Neural cell (in vitro differentiated cells): ENCODE data around the gene OR6C2. TPM values are rescaled to one million over a fixed set of nuclear protein-coding genes. Genes with fewer than 3 reads are reported as not detected.

Source experiments
- H2AFZ ChIP-seq: fragments of 200-600, 300-800 bp; sonication (generic), shearing (Covaris generic); 2 replicates; pipeline ENCODE4 v1.6.0; 2014; ENCODE audit warnings: low read depth, mild to moderate bottlenecking, antibody characterized with exemption, low read length, moderate library complexity
- H3F3A ChIP-seq: fragments of 200-600 bp; shearing (Covaris generic); 2 replicates; pipeline ENCODE4 v1.6.1; 2016; ENCODE audit warnings: mild to moderate bottlenecking, moderate library complexity, mixed read lengths, antibody characterized with exemption, low read length; ENCODE audit not compliant: insufficient read depth, poor library complexity, severe bottlenecking
- H3K27ac ChIP-seq: fragments of 200-600, 300-800 bp; sonication (generic), shearing (Covaris generic); 2 replicates; pipeline ENCODE4 v1.5.1; 2014; ENCODE audit warnings: mild to moderate bottlenecking, low read length, moderate library complexity
- H3K27me3 ChIP-seq: fragments of 300-800, 200-600 bp; sonication (generic), shearing (Covaris generic); 2 replicates; pipeline ENCODE4 v1.6.0; 2014; ENCODE audit warnings: mild to moderate bottlenecking, low read depth, low read length, moderate library complexity; ENCODE audit not compliant: insufficient read depth
- H3K36me3 ChIP-seq: fragments of 300-800, 200-600 bp; sonication (generic), shearing (Covaris generic); 2 replicates; pipeline ENCODE4 v1.5.1; 2014; ENCODE audit warnings: mild to moderate bottlenecking, antibody characterized with exemption, low read length, moderate library complexity; ENCODE audit not compliant: insufficient read depth
- H3K4me2 ChIP-seq: fragments of 300-800, 200-600 bp; sonication (generic), shearing (Covaris generic); 2 replicates; pipeline ENCODE4 v1.6.0; 2014; ENCODE audit warnings: mild to moderate bottlenecking, low read length
- H3K4me3 ChIP-seq: fragments of 300-800, 200-600 bp; sonication (generic), shearing (Covaris generic); 2 replicates; pipeline ENCODE4 v1.5.1; 2014; ENCODE audit warnings: mild to moderate bottlenecking, low read length, moderate library complexity
- H3K79me2 ChIP-seq: fragments of 200-600 bp; shearing (Covaris generic); replicated peaks from 2 replicates; pipeline ENCODE4 v1.6.0; 2014; ENCODE audit warnings: mild to moderate bottlenecking, low read length, moderate library complexity; ENCODE audit not compliant: insufficient read depth
- H3K9ac ChIP-seq: fragments of 300-800, 200-600 bp; sonication (generic), shearing (Covaris generic); 2 replicates; pipeline ENCODE4 v1.6.1; 2016; ENCODE audit warnings: mild to moderate bottlenecking, low read length, mixed read lengths
- H3K9me2 ChIP-seq: fragments of 200-600 bp; shearing (Covaris generic); 2 replicates; pipeline ENCODE4 v1.6.1; 2016; ENCODE audit warnings: mild to moderate bottlenecking, low read length, mixed read lengths; ENCODE audit not compliant: insufficient read depth
- H3K9me3 ChIP-seq: fragments of 200-600, 300-800 bp; sonication (generic), shearing (Covaris generic); 2 replicates; pipeline ENCODE4 v1.6.1; 2016; ENCODE audit warnings: mild to moderate bottlenecking, mixed run types, low read length, moderate library complexity, mixed read lengths
- H4K20me1 ChIP-seq: fragments of 200-600 bp; shearing (Covaris generic); 2 replicates; pipeline ENCODE4 v1.6.1; 2016; ENCODE audit warnings: mild to moderate bottlenecking, mixed run types; ENCODE audit not compliant: insufficient read depth
- CTCF ChIP-seq: fragments of 450-650 bp; IDR thresholded peaks from 2 replicates; pipeline ENCODE4 v1.5.1; 2014; ENCODE audit warnings: antibody characterized with exemption, mild to moderate bottlenecking, moderate library complexity; ENCODE audit not compliant: poor library complexity, severe bottlenecking
- EP300 ChIP-seq: fragments of 450-650 bp; conservative IDR thresholded peaks from 2 replicates; pipeline ENCODE4 v1.6.1; 2014; ENCODE audit warnings: antibody characterized with exemption, mild to moderate bottlenecking, moderate library complexity; ENCODE audit not compliant: poor library complexity, severe bottlenecking
- EZH2 ChIP-seq: fragments of 200-600, 300-800 bp; shearing (Covaris generic), sonication (generic); IDR thresholded peaks from 2 replicates; pipeline ENCODE4 v1.6.1; 2014; ENCODE audit warnings: antibody characterized with exemption, low read length, borderline replicate concordance, mild to moderate bottlenecking; ENCODE audit not compliant: insufficient read depth, poor library complexity, severe bottlenecking
- MXI1 ChIP-seq: fragments of 450-650 bp; conservative IDR thresholded peaks from 2 replicates; pipeline ENCODE4 v1.6.1; 2014; ENCODE audit warnings: antibody characterized with exemption, mild to moderate bottlenecking; ENCODE audit not compliant: poor library complexity, severe bottlenecking
- POLR2AphosphoS5 ChIP-seq: IDR thresholded peaks from 2 replicates; pipeline ENCODE4 v1.6.1; 2012
- RAD21 ChIP-seq: fragments of 450-650 bp; conservative IDR thresholded peaks from 2 replicates; pipeline ENCODE4 v1.6.1; 2014; ENCODE audit warnings: antibody characterized with exemption, mild to moderate bottlenecking, moderate library complexity
- REST ChIP-seq: IDR thresholded peaks from 2 replicates; pipeline ENCODE4 v1.6.1; 2012; ENCODE audit warnings: borderline replicate concordance
- SMC3 ChIP-seq: fragments of 450-650 bp; conservative IDR thresholded peaks from 2 replicates; pipeline ENCODE4 v1.6.1; 2014; ENCODE audit warnings: antibody characterized with exemption, mild to moderate bottlenecking, moderate library complexity; ENCODE audit not compliant: poor library complexity
- TAF1 ChIP-seq: IDR thresholded peaks from 2 replicates; pipeline ENCODE4 v1.6.1; 2012; ENCODE audit warnings: low read depth
- polyA plus RNA-seq: library from polyadenylated mRNA; depleted of rRNA; stranded (reverse); fragments of >200 nt; gene quantifications from 2 replicates; pipeline ENCODE4 v1.2.3, GENCODE V29; 2014

Gene OR6C2
- polyA plus RNA-seq, 1 donor from 2014 or later, result not detected

- Histone ChIP-seq H3K36me3 (no peaks in the 10 kb centered on the region), H3K9me2 (no peaks in the 10 kb centered on the region), H3K9ac (no peak overlapping the region), H3K27ac (no peak overlapping the region), H3K79me2 (no peaks in the 10 kb centered on the region), H3K27me3 (no peaks in the 10 kb centered on the region), H3K9me3 (no peaks in the 10 kb centered on the region), H3F3A (no peaks in the 10 kb centered on the region), H3K4me2 (no peak overlapping the region), H3K4me3 (no peak overlapping the region), H4K20me1 (no peaks in the 10 kb centered on the region), H2AFZ (no peak overlapping the region)
- TF ChIP-seq EZH2 (no peak), REST (no peak), TAF1 (no peak), RAD21 (no peak), EP300 (no peak), SMC3 (no peak), POLR2AphosphoS5 (no peak), CTCF (no peak), MXI1 (no peak)
Measured at GRCh38 chr12:55420307-55420962, 23.4 kb upstream of the OR6C2 start.

GRCh38 chr12:55425954-55426353 is 17.9 kb upstream of the OR6C2 start, which contains the start of gene OR6C76:
Gene OR6C76, plus strand, starts transcription at chr12:55426254. Its CDS starts 0 bp downstream, at chr12:55426254.
- no peaks in the 10 kb centered on the region for H3K27me3 ChIP-seq
- no peaks in the 10 kb centered on the region for H3K9me2 ChIP-seq
- no peak within 1 kb of the TSS for H3K9ac ChIP-seq
- no peaks in the 10 kb centered on the region for H4K20me1 ChIP-seq
- H2AFZ ChIP-seq, result no peak within 1 kb of the TSS
- no peaks in the 10 kb centered on the region for H3K36me3 ChIP-seq
- no peak within 1 kb of the TSS for H3K4me2 ChIP-seq
- H3K4me3 ChIP-seq, result no peak within 1 kb of the TSS
- no peaks in the 10 kb centered on the region for H3F3A ChIP-seq
- no peaks in the 10 kb centered on the region for H3K79me2 ChIP-seq
- H3K9me3 ChIP-seq, result no peaks in the 10 kb centered on the region
- H3K27ac ChIP-seq, result peak within 1 kb of the TSS; percentile 12
- TF ChIP-seq REST (no peak), POLR2AphosphoS5 (peak; percentile 12), EP300 (peak; percentile 65), EZH2 (no peak)
